ENCODE results near the gene AAGAB.

GRCh38 chr15:67290319-67290718 is 35.9 kb upstream of the AAGAB start:
- TF ChIP-seq CTCF (IDR thresholded peaks at IDR 0.05) (no peak), POLR2A (IDR thresholded peaks at IDR 0.05) (no peak)

Data from prostate gland (tissue), 2 donors.